HG02798 (cell line): ENCODE data around the gene FBXL7.

Experiments
- ATAC-seq: cut with Tn5 transposase; IDR thresholded peaks from one replicate; pipeline ENCODE4 v1.9.1; 2021; ENCODE audit warnings: mild to moderate bottlenecking; ENCODE audit not compliant: unreplicated experiment, poor library complexity

FBXL7 gene

GRCh38 chr5:15737871-15738664 is 238.1 kb downstream of the FBXL7 start:
- ATAC-seq, result no peak

GRCh38 chr5:15740383-15740782 is 240.4 kb downstream of the FBXL7 start:
- ATAC-seq, result no peak

GRCh38 chr5:15741591-15741990 is 241.6 kb downstream of the FBXL7 start:
- no peak for ATAC-seq

- no peak for ATAC-seq
Measured at GRCh38 chr5:15746833-15747232, 246.9 kb downstream of the FBXL7 start.

GRCh38 chr5:15748266-15748665 is 248.3 kb downstream of the FBXL7 start:
- ATAC-seq, result no peak

- no peak for ATAC-seq
Measured at GRCh38 chr5:15752663-15753285, 252.8 kb downstream of the FBXL7 start.

GRCh38 chr5:15753752-15754151 is 253.8 kb downstream of the FBXL7 start:
- ATAC-seq, result no peak

GRCh38 chr5:15757103-15757502 is 257.1 kb downstream of the FBXL7 start:
- no peak for ATAC-seq

- ATAC-seq, result no peak
Measured at GRCh38 chr5:15757619-15758018, 257.6 kb downstream of the FBXL7 start.

GRCh38 chr5:15762668-15763067 is 262.7 kb downstream of the FBXL7 start:
- ATAC-seq, result no peak

GRCh38 chr5:15763754-15764153 is 263.8 kb downstream of the FBXL7 start:
- no peak for ATAC-seq

- no peak for ATAC-seq
Measured at GRCh38 chr5:15768936-15769335, 269.0 kb downstream of the FBXL7 start.

GRCh38 chr5:15772131-15772530 is 272.2 kb downstream of the FBXL7 start:
- no peak for ATAC-seq

- ATAC-seq, result no peak
Measured at GRCh38 chr5:15774632-15775031, 274.7 kb downstream of the FBXL7 start.

GRCh38 chr5:15776346-15776745 is 276.4 kb downstream of the FBXL7 start:
- no peak for ATAC-seq

- no peak for ATAC-seq
Measured at GRCh38 chr5:15783734-15784133, 283.8 kb downstream of the FBXL7 start.

GRCh38 chr5:15785531-15785981 is 285.6 kb downstream of the FBXL7 start:
- ATAC-seq, result no peak

- ATAC-seq, result no peak
Measured at GRCh38 chr5:15786326-15786725, 286.3 kb downstream of the FBXL7 start.

- no peak for ATAC-seq
Measured at GRCh38 chr5:15786884-15787283, 286.9 kb downstream of the FBXL7 start.

- no peak for ATAC-seq
Measured at GRCh38 chr5:15787681-15788080, 287.7 kb downstream of the FBXL7 start.

- ATAC-seq, result no peak
Measured at GRCh38 chr5:15789642-15790041, 289.7 kb downstream of the FBXL7 start.
